Suppressor macrophage treated with lipopolysaccharide for 4 hours (primary cell): Measurements from ENCODE around the gene FBXW10B.
"Not testable (repeated sequence)": the region's sequence is repeated elsewhere in the genome, so short reads cannot be mapped to it uniquely, and the experiment has no call there.

Experiments used
- DNase-seq: peaks from one replicate; pipeline ENCODE4 v3.0.0-alpha.2; 2020

Gene FBXW10B

GRCh38 chr17:15629991-15630390 lies 10.5 kb upstream of the FBXW10B start:
- DNase-seq = not testable (repeated sequence)

- not testable (repeated sequence) for DNase-seq
Measured at GRCh38 chr17:15623661-15624209, 4.2 kb upstream of the FBXW10B start.

DNA sequence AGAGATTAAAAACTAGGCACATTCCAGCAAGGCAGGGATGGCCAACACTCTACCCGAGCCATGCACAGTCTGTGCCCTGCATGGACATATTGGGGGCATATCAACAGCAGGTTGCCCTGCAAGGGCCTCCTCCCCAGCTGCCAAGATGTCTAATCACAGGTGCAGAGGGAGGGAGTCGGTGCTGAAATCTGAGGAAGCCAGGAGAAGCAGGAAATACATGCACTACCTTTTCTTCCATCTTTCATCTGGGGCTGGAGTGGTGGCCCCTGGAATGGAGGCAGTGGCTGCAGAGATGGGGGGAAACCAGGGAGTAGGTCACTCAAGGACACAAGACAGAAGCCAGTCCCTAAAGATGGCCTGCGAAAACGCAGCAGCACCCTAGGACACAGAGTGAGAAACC lies 3.8 kb upstream of the FBXW10B start:
- not testable (repeated sequence) for DNase-seq

GRCh38 chr17:15622124-15622523 lies 2.6 kb upstream of the FBXW10B start:
- not testable (repeated sequence) for DNase-seq

DNA sequence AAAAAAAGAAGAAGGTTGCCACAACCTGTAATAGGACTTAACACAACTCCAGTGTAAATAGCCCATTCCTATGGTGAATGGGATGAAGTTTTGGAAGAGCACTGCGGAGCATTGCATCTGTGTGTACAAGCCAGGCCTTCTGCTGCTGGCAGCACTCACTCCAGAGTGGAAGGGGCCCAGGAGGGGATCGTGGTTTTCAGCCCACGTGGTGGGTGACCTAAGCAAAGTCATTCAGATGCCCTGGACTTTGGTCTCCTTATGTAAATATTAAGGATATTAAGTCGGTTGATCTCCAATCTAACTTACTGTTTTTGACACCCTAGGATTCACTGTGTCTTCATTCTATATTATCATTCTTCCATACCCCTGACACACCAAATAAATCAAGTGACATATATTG lies 2.7 kb downstream of the FBXW10B start:
- DNase-seq = not testable (repeated sequence)

DNA sequence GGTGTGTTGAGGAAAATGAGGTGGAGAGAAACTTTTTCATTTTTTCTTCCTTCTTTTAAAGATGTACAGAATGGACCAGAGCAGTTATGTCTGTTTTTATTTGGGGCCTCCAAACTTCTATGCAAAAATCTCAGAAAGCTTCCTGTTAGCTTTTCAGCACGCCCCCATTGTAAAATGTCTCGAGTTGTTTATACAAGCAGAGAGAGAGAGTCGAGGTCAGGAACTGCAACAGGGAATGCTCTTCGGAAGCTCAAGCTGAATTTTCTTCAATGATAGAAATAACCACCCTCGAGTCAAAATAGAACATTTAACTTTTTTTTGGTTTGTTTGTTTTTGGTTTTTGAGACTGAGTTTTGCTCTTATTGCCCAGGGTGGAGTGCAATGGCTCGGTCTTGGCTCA lies 3.7 kb downstream of the FBXW10B start:
- DNase-seq = not testable (repeated sequence)

DNA sequence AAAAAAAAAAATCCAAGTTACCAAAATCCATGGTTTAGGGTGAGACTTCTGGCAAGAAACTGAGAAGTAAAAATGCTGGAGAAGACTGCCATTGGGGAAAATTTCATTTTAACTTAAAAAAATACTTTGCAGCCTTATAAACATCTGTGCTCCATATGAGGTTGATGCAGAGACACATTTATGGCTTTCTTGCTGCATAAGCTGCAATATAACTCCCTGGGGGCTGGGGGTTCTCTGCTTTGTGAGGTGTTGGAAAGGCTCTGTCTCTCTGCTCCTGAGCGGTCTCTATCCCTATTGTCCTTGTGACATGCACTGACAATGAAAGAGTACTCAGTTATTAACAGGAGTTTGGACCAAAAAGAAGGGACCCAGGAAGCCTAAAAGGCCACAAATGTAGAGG lies 6.4 kb downstream of the FBXW10B start:
- not testable (repeated sequence) for DNase-seq

GRCh38 chr17:15592960-15593359 lies 26.5 kb downstream of the FBXW10B start:
- DNase-seq = not testable (repeated sequence)

- DNase-seq = not testable (repeated sequence)
Measured at GRCh38 chr17:15591986-15592385, 27.5 kb downstream of the FBXW10B start.

DNA sequence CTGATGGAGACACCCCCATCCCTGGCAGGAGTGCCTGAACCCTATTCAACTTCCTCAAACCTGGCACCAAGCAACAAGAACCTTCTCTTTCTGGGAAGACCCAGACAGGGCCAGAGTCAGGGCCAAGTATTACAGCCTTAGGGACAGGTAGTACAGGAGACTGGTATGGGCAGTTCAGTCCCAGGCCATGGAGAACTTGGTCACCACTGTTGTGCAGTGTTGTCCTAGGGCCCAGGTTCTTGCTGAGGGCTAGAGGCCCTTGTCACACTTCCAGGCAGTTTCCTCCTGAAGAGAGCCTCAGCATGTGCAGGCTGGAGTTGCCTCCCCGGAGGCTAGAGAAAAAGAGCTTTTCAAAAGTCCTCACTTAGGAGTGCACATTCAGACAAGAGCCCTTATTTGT lies 28.7 kb downstream of the FBXW10B start:
- not testable (repeated sequence) for DNase-seq

- not testable (repeated sequence) for DNase-seq
Measured at GRCh38 chr17:15589544-15590536, 29.7 kb downstream of the FBXW10B start.

DNA sequence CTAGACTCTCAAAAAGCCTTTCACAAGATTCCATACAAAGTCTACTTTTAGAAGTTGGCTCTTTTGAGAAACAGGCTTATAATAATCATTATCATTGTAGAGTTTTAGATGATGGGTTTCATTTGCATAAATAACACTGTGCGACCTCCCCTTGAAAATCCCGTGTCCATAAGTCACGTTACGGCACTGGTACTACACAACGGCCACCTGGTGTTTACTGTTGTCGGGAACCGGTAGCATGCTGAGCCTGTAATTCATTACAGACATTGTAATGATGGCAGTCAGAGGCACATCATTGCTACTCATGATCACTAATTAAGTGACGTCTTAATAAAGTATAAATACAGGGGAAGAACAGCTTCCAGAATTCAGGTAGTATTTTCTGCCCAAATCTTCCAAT lies 31.5 kb downstream of the FBXW10B start:
- DNase-seq = not testable (repeated sequence)

- DNase-seq = not testable (repeated sequence)
Measured at GRCh38 chr17:15583313-15583712, 36.2 kb downstream of the FBXW10B start.

GRCh38 chr17:15581462-15581861 lies 38.0 kb downstream of the FBXW10B start:
- DNase-seq = not testable (repeated sequence)

DNA sequence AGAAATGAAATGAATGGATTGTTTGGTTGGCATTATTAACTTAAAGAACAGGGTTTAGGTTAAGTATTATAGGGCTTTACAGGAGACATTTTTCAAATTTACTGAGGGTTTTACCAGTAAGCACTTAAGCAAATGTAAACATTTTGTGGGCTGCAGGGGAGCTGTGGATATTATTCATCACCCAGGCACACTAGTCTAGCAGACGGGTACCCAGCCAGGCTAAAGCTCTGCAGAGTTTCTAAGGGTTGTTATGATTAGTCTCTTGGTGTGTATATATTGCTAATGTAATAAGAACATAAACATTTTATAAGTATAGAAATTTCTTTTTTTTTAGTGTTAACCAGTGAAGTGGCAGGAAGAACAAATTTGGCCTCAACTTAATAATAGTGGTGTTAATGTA lies 42.7 kb downstream of the FBXW10B start:
- not testable (repeated sequence) for DNase-seq

DNA sequence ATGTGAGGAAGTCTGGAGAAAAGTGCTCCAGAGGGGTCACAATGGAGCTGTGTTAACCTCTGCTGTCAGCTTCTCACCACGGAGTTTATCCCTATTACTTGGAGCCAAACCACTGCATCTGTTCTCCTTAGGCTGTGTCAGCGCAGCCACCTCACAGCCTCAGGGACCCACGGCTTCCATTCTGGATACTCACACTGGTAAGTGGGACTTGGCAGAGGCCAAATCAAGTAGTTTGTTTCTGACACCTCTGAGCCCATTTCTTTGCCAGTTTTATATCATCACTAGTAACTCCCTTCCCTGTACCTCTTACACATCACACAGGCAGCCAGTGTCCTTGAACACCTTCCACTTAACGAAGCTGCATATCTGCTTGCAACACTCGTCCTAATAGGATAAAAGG lies 44.8 kb downstream of the FBXW10B start:
- DNase-seq = not testable (repeated sequence)

DNA sequence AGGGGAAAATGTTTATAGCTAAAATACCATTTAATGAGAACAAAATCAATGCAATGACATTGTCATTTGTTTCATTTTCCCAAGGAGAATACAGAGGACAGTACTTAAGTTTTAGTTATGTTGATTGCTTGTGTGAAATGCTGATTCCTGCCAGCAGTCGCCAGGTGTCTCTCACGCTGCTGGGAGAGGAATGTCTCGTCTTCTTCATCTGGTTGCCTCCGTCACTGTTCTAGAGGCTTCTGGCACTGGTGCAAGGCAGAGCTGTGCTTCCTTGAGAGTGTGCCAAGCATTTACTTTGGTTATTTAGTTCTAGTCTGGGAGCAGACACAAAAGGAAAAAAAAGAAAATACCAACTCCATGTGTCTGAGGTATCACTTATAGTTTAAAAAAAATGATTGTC lies 45.6 kb downstream of the FBXW10B start:
- DNase-seq = not testable (repeated sequence)
